GM21526 (cell line): ENCODE measurements around the gene RBMS2.

ENCODE experiments used
- ATAC-seq: cut with Tn5 transposase; IDR thresholded peaks from one replicate; pipeline ENCODE4 v1.9.1; 2021; ENCODE audit warnings: moderate library complexity; ENCODE audit not compliant: unreplicated experiment, low FRiP score

The RBMS2 gene

DNA sequence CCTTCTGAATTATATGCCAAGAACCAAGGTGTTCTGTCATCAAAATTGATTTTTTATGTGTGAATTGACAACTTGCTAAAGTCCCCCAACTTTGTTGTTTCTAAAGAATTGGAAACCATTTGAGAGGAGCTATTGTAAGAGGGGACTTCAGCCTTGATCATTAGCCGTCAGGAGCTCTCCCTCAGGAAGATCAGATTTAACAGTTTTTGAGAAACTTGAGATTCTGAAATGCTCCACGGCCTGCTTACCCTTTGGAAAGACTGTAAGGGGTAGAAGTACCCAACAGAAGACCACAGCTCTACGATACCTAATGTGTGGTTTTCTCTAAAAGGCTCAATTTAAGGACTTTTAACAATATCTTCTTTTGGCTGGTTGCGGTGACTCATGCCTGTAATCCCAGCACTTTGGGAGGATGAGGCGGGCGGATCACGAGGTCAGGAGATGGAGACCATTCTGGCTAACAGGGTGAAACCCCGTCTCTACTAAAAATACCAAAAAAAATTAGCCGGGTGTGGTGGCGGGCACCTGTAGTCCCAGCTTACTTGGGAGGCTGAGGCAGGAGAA lies 57.4 kb downstream of the RBMS2 start:
- no peak for ATAC-seq

DNA sequence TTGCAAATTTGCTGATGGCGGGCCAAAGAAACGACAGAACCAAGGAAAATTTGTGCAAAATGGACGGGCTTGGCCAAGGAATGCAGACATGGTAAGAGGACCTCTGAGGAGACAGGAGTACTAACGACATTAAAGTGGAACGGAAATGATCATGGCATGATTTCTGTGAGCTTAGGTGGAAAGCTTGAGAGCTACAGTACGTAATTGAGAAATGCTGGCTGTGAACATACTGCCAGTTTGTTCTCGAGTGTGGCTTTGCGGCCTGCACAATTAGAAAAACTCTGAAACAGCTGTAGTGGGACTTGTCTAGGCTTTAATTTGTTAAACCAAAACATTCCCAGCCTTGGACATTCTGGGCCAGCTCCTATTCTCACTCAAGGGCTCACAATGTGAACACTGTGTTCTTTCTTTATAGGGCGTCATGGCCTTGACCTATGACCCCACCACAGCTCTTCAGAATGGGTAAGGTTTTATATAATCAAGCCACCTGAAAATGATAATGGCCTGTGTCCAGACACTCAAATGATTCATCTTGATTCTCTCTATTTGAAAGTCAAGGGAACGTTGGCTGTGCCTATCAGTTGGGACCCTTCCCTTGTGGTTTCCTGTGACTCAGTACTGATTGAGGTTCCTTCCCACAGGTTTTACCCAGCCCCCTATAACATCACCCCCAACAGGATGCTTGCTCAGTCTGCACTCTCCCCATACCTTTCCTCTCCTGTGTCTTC lies 60.0 kb downstream of the RBMS2 start:
- no peak for ATAC-seq

- no peak for ATAC-seq
Observed at GRCh38 chr12:56585098-56585497, 63.5 kb downstream of the RBMS2 start.

GRCh38 chr12:56589783-56590182 lies 68.2 kb downstream of the RBMS2 start:
- no peak for ATAC-seq

DNA sequence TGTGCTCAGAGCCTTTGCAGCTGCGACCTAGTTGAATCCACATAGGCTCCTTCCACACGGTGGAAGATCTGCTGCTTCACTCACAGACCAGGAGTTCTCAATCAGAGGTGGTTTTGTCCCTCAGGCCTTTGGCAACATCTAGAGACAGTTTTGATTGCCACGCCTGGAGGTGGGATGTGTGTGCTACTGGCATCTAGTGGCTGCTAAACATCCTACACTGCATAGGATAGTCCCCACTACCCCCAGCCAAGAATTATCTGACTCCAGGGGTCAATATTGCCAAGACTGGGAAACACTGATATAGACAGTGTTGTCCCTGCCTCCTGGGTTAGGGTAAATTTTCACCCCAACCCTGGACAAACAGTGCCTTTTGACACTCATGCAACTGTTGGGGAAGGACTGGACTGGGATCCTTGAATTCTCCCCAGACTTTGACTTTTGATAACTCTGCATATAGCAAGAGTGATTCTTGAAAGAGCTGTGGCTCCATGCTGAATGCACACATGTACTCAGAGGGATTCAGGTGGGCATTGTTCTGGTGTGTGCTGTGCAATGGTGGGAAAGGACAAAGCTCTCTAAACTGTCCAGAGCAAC lies 68.7 kb downstream of the RBMS2 start:
- ATAC-seq, result no peak

DNA sequence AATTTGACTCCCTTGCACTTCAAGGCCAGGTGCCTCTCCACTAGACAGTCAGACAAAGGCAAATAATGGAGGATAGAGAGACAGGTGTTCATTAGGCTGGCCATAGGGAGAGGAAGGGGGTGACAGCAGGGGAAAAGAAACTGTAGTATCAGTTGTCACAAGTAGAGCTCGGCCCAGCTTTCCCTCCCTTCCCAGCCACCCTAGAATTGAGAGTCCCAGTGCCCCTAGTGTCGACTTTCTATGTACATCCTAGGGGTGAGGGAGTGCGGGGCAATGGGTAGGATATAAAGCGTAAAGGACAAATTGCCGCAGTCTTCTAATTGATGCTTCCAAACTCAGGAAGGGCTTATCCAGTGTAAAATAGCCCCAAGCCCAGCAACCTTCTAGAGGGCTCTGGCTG lies 69.5 kb downstream of the RBMS2 start:
- no peak for ATAC-seq

DNA sequence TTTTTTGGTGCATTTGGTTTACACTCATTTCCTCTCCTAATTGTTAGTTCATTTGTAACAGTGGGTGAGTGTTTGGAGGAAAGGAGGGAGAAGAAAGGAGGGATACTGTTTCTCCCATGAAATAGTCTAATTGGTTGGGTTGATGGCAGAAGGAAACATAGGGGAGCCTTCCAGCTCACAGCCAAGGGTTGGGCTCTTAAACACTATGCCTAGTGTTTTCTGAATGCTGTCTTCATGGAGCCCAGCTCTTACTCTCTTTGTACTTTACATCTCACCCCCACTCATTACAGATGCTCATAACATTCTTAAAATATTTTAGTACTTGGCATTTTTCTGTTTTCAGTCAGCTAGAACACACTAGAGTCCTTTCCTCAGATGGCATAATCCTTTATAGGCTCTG lies 70.3 kb downstream of the RBMS2 start:
- ATAC-seq, result no peak

- ATAC-seq, result no peak
Observed at GRCh38 chr12:56593909-56594621, 72.4 kb downstream of the RBMS2 start.

DNA sequence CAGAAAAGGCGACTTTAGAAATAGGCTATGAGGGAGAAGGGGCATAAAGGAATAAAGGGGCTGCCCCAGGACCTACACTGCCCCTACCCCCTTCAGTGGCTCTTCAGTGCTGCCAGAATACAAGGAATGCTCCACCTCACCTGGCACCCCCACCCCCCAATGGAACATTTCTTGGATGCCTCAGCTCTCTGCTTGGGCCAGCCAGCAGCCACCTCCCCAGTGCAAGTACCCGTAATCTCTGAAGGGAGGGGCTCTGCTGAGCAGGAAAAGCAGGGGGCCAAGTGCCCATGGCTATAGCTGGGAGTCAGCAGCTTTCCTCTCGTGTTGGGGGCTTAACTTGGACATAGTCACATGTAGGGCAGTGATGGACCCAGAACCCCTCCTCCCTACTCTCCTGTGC lies 75.2 kb downstream of the RBMS2 start:
- ATAC-seq, result no peak

GRCh38 chr12:56599041-56599440 lies 77.4 kb downstream of the RBMS2 start:
- no peak for ATAC-seq

GRCh38 chr12:56599797-56600196 lies 78.2 kb downstream of the RBMS2 start:
- ATAC-seq, result no peak

DNA sequence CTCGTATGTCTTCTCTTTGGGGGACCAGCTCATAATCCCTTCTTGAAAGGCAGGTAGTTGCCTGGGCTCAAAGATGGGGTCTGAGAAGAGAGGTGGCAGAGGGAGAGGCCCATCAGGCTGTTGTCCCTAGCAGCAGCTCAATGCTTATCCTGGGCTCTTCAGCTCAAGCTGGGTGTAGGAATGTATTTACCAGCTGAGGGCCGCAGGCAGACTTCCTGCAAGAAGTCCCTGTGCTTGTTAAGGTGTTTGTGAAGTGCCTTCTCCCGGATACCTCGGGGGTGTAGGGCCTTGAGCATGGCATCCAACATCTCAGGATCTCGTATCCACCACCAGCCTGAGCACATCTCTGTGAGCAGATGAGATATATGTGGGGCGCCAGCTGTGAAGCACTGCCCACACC lies 79.1 kb downstream of the RBMS2 start:
- no peak for ATAC-seq

DNA sequence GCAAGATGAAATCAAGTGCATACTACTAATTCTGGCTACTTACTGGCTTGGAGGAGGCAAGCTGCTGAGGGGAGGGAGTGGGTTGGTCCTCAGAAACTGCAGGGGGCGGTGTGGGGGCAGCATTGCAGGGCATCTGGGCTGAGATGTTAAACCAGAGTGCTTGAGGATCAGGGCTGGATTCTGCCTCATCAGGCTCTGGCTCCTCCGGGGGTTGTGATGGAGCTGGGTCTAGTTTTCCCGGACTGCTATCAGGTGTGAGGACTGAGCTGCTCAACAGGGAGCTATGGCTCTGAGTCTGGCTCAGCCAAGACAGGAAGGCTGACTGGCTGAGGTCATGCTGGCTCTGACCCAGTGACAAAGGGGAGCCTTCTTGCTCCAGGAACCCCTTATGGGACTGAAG lies 79.9 kb downstream of the RBMS2 start:
- no peak for ATAC-seq

DNA sequence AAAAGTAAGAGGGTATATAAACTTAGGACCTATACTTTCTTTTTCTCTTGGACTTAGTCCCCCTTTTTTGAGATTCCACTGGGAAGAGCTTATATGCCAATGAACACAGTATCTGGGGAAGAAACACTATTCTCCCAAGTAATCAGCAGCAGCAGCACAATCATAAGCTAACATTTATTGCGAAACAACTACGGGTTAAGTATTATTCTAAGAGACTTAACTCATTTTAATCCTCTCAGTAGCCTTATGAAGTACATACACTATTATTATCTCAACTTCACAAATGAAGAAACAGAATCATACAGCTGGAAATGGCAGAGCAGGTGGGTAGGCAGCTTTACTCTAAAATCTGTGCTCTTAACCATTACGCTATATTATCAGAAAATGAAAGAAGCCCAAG lies 80.6 kb downstream of the RBMS2 start:
- no peak for ATAC-seq

DNA sequence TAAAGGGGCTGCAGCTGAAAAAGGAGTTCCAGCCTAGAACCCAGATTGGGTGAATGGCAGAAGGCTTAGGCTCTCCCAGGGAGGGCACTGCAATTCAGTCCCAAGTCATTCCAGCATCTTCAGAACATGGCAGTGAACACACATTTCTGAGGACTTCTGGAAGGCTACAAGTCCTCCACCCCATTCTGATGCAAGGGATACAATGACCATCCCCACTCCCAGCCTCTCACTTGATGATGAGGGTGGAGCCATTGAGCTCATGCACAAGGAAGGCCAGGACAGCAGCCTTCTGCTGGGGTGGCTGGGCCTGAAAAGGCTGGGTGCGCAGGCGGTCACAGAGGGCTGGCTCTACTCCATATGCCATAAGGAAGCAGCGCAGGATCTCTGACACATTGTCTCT lies 82.7 kb downstream of the RBMS2 start:
- no peak for ATAC-seq

GRCh38 chr12:56614627-56615026 lies 93.0 kb downstream of the RBMS2 start:
- no peak for ATAC-seq

- no peak for ATAC-seq
Observed at GRCh38 chr12:56616244-56616643, 94.6 kb downstream of the RBMS2 start.

- ATAC-seq, result no peak
Observed at GRCh38 chr12:56616925-56617324, 95.3 kb downstream of the RBMS2 start.

GRCh38 chr12:56622535-56622934 lies 100.9 kb downstream of the RBMS2 start:
- no peak for ATAC-seq

GRCh38 chr12:56626701-56627100 lies 105.1 kb downstream of the RBMS2 start:
- ATAC-seq, result no peak

- no peak for ATAC-seq
Observed at GRCh38 chr12:56628671-56629458, 107.2 kb downstream of the RBMS2 start.
